Dendritic cell treated with granulocyte-macrophage colony-stimulating factor and Interleukin-4, amounts not matched to agents 40 ng/mL and 50 ng/mL, for 4 days (primary cell): Measurements from ENCODE around the gene PSMD13.
"Not testable (repeated sequence)": the region's sequence is repeated elsewhere in the genome, so short reads cannot be mapped to it uniquely, and the experiment has no call there.

Experiments used
- H3K27ac Mint-ChIP-seq: one replicate; pipeline ENCODE4 v1.8.0; 2022; ENCODE audit warnings: mild to moderate bottlenecking, mixed read lengths
- H3K27me3 Mint-ChIP-seq: one replicate; pipeline ENCODE4 v1.8.0; 2022; ENCODE audit warnings: mild to moderate bottlenecking, mixed read lengths
- H3K36me3 Mint-ChIP-seq: one replicate; pipeline ENCODE4 v1.8.0; 2022; ENCODE audit warnings: low read depth, mixed read lengths
- H3K4me1 Mint-ChIP-seq: one replicate; pipeline ENCODE4 v1.8.0; 2022; ENCODE audit warnings: low read depth, mixed read lengths
- H3K4me3 Mint-ChIP-seq: one replicate; pipeline ENCODE4 v1.8.0; 2022; ENCODE audit warnings: mild to moderate bottlenecking, moderate library complexity, mixed read lengths
- H3K9me3 Mint-ChIP-seq: one replicate; pipeline ENCODE4 v1.8.0; 2022; ENCODE audit warnings: mixed read lengths
- intact Hi-C: fragments of 100-400 bp; cut with micrococcal nuclease; formaldehyde crosslinking; loops from one replicate; pipeline ENCODE4 v1.15.0; 2022

Gene PSMD13

DNA sequence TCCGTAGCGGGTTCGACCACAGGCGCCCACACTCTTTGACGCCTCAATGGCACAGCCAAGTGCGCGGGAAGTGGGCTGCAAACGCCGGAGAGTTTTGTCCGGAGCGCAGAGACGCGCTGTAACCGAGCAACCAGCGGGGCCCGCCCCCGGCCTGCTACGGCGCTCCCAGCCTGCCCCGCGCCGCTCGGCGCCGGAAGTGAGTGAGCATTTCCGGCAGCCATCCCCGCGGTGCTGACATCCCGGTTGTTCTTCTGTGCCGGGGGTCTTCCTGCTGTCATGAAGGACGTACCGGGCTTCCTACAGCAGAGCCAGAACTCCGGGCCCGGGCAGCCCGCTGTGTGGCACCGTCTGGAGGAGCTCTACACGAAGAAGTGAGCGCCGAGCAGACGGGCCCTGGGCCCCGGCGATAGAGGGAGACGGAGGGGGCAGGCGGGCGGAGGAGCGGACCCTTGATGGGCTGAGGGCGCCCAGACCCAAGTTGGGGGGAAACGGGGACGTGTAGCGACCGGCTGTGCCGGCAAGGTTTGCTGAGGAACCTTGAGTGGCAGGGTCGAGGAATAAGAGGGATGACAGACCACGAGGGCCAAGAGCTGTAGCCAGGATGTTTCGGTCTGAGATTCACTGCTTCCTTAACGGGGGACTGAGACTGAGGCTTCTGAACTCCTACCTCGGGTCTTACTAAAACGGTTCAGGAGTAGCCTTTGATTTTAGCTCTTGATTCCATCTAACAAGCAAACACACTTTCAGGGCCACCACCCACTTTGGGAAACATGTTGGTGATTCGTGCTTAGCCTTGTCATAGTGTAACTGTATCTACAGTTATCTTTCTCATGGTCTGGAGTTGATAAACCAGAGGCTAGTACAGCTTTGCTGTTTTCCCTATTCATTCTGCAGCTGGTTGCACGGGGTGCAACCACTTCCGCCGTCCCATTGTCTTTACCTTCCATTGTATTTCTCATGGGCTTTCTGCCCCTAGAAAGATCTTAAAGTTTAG, at the start of gene PSMD13:
TSS of gene PSMD13 (plus strand) at position 203 of the 994 bp plus-strand sequence. CDS start at position 277, 74 bp downstream.
- intact Hi-C loops: loop anchor here (1.0 kb wide), 2 partner anchors 29 to 31 kb away; no protein-coding TSS in a partner anchor
- Mint-ChIP-seq H3K9me3 (no peaks in the 10 kb centered on the region), H3K4me1 (peaks cover 27% of the 10 kb centered on the region), H3K27me3 (no peaks in the 10 kb centered on the region), H3K36me3 (peaks cover 56% of the 10 kb centered on the region), H3K4me3 (peak within 1 kb of the TSS; percentile 95), H3K27ac (peak within 1 kb of the TSS; percentile 96)

DNA sequence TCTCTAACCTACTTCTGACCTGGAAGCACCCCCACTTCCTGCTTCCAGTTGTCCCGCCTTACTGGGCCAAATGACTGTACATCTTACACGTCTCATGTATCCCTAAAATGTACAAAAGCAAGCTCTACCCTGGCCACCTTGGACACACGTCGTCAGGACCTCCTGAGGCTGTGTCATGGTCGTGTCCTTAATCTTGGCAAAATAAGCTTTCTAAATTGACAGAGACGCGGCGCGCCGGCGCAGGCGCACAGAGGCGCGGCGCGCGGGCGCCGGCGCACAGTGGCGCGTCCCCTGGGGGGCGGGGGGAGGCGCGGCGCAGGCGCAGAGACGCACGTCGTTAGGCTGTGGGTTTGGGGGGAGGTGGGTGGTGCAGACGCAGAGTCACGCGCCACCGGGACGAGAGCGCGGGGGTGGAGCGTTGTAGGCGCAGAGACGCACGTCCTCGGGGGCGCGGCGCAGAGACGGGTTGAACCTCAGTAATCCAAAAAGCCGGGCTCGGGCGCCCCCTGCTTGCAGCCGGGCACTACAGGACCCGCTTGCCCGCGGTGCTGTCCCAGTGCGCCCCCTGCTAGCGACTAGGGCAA, 47.5 kb upstream of the PSMD13 start:
- H3K9me3 Mint-ChIP-seq, H3K4me3 Mint-ChIP-seq, H3K4me1 Mint-ChIP-seq, H3K27me3 Mint-ChIP-seq, H3K27ac Mint-ChIP-seq, intact Hi-C loops, H3K36me3 Mint-ChIP-seq: not testable (repeated sequence)

DNA sequence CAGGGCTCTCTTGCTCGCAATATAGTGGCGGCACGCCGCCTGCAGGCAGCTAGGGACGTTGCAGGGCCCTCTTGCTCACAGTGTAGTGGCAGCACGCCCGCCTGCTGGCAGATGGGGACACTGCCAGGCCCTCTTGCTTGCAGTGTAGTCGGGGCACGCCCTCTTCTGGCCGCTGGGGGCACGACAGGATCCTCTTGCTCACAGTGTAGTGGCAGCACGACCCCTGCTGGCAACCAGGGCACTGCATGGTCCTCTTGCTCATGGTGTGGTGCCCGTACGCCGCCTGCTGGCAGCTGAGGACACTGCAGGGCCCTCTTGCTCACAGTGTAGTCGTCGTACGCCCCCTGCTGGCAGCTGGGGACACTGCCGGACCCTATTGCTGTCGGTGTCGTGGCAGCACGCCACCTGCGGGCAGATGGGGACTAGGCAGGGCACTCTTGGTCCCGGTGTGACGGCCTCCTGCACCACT, 46.9 kb upstream of the PSMD13 start:
- H3K9me3 Mint-ChIP-seq, intact Hi-C loops, H3K4me3 Mint-ChIP-seq, H3K36me3 Mint-ChIP-seq, H3K4me1 Mint-ChIP-seq, H3K27ac Mint-ChIP-seq: not testable (repeated sequence)
- H3K27me3 Mint-ChIP-seq: peaks cover 11% of the 10 kb centered on the region

DNA sequence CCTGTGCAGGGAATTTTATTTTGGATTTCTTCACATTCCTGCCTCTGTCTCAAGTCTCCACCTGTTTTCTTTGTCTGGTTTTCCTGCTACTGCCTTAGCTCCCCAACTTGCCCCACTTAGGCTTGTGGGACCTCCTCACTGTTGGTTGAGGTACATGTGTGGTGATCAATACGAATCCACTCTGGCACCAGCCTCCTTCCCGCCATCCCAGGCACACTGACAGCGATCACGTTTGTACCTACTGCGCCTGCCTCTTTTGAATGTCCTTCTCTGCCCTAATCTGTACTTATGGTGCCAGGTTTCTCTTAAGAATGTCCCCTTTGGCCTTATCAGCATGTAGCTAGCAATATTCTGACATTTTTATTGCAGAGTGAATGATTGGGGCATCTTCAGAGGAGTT, 46.2 kb upstream of the PSMD13 start:
- H3K4me3 Mint-ChIP-seq, intact Hi-C loops, H3K4me1 Mint-ChIP-seq: not testable (repeated sequence)

DNA sequence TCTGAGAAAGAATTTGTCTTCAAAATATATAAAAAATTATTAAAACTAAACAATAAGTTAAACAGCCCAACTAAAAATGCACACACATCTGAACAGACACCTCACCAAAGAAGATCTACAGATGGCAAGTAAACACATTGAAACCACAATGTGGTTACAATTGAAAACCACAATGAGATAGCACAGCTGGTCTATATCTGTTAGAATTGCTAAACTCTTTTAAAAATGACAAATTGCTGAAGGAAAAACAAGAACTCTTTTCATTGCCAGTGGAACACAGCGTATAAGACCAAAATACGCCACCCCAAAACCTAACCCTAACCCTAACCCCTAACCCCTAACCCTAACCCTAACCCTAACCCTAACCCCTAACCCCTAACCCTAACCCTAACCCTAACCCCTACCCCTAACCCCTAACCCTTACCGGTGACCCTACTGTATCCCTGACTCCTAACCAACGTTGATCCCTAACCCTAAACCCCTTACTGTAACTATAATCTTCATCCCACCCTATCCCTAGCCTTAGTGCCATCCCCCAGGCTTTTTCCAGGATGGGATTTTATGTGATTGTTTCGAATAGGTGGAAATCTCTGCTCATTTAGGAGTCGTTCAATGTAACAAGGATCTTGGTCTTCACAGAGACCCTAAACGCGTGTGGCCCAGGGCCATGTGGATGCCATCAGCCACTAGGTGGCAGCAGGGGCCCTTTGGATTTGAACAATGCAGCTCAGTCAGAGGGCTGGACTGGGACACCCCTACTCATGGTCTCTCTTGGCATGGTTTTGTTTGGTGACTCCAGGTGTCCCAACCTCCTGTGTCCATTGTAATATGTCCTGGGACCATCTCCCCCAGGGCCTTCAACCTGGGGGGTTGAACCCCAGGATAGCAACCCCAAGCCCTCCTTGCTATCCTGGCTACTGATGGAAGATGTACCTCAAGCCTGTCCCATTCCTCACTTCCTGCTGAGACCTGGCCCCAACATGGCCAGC, 45.0 kb upstream of the PSMD13 start:
- not testable (repeated sequence) for H3K4me3 Mint-ChIP-seq

More for the DNA sequence above, 46.2 kb upstream of the PSMD13 start:
- not testable (repeated sequence) for H3K9me3 Mint-ChIP-seq, H3K36me3 Mint-ChIP-seq, H3K27ac Mint-ChIP-seq
- H3K27me3 Mint-ChIP-seq: peaks cover 11% of the 10 kb centered on the region

DNA sequence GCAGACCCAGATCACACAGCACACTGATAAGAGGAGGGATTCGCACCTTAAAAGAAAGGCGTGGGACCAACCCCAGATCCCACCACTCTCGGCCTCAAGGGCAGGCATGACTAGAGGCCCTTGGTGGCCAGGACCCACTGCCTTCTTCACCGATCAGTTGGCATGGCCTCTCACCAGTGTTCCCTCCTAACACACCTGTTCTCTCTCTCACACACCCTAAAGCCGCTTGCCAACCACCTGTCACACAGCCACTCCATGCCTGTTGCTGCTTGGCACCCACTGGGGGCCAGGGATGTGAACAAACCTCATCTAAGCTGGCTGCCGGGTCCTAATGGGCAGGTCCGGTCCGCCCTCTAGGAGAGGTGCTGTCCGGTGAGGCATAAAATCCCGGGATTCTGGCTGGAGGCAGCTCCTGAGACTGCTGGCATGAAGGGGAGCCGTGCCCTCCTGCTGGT, 44.1 kb upstream of the PSMD13 start, which contains the start of gene SCGB1C1:
TSS of gene SCGB1C1 (plus strand) at position 405 of the 455 bp plus-strand sequence. CDS start at position 427, 22 bp downstream.
- intact Hi-C loops, H3K36me3 Mint-ChIP-seq, H3K4me1 Mint-ChIP-seq, H3K27ac Mint-ChIP-seq, H3K9me3 Mint-ChIP-seq, H3K4me3 Mint-ChIP-seq: not testable (repeated sequence)
- H3K27me3 Mint-ChIP-seq: peaks cover 17% of the 10 kb centered on the region

More for the DNA sequence above, 45.0 kb upstream of the PSMD13 start:
- intact Hi-C loops, H3K27ac Mint-ChIP-seq, H3K4me1 Mint-ChIP-seq, H3K9me3 Mint-ChIP-seq, H3K36me3 Mint-ChIP-seq: not testable (repeated sequence)
- H3K27me3 Mint-ChIP-seq: peaks cover 14% of the 10 kb centered on the region

DNA sequence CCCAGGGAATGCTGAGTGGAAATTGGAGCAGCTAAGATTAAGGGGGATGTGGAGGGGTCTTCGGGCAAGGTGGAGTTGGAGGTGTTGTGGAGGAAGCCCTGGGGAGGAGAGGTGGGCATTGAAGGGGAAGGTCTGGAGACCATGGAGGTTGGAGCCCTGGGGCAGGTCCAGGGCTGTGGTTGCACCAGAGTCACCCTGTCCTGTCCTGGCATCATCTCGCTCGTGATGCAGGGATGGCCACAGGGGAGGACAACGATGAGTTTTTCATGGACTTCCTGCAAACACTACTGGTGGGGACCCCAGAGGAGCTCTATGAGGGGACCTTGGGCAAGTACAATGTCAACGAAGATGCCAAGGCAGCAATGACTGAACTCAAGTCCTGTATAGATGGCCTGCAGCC, 43.3 kb upstream of the PSMD13 start:
- H3K36me3 Mint-ChIP-seq, H3K4me3 Mint-ChIP-seq, H3K9me3 Mint-ChIP-seq, H3K4me1 Mint-ChIP-seq, H3K27ac Mint-ChIP-seq, intact Hi-C loops: not testable (repeated sequence)
- H3K27me3 Mint-ChIP-seq: peaks cover 22% of the 10 kb centered on the region

DNA sequence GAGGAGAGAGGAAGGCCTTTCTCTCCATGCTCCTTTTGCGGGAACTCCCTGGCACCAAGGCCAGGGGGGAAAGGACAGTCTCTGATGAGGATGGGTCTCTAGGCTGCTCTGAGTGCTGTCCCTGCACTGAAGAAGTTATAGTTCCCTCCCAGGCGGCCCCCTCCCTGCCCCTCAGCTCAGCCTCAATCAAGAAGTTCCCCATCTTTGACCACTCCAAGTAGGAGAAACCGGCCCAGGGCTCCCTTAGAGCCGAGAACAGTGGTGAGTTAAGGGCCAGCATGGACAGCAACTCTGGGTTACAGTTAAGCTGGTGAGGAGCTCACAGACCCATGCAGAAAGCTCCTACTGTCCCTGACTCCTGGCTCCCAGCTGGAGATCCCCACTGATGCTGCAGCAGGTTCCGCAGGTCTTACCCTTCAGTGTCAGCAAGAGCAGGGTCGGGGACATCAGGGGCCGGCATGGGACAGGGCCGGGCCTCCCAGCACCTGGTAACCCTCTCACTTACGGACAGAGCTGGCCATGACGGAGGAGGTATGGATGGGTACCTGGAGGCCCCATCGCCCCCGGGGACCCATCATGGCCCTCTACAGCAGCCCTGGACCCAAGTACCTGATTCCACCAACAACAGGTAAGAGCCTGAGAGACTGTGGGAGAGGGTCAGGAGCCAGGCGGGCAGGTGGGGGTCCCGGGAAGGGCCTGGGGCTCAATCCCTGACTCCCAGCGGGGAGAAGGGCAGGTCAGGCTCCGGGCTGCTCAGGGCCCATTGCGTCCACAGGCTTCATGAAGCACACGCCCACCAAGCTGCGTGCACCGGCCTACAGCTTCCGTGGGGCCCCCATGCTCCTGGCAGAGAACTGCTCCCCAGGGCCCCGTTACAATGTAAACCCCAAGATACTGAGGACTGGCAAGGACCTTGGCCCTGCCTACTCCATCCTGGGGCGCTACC, 39.7 kb upstream of the PSMD13 start:
- Mint-ChIP-seq H3K27ac (no peak overlapping the region), H3K36me3 (peaks cover 15% of the 10 kb centered on the region), H3K4me1 (peaks cover 13% of the 10 kb centered on the region), H3K9me3 (no peaks in the 10 kb centered on the region), H3K27me3 (peaks cover 21% of the 10 kb centered on the region), H3K4me3 (no peak overlapping the region)
- intact Hi-C loops: no loop called here

DNA sequence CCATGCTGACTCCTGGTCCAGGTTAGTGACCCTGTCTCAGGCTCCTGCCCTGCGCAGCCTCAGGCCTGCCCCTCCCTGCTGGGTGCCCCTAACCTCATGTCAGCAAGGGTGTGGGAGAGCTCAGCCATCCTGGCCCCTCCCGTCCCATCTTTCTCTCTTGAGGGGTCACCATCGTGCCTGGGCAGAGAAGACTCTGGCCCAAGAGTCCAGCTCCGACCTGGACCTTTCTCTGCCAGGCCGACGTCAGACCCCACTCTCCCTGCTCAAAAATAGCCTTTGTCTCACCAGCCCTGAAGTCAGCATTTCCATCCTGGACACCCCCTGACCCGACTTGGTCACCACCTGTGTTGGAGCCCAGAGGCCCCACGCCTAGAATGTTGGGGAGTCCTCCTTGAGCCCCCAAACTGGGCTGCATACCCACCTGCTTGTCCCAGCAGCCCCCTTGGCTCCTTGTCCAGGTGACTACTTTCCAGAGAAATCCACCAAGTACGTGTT, 39.0 kb upstream of the PSMD13 start:
- intact Hi-C loops: no loop called here
- H3K27me3 Mint-ChIP-seq: peaks cover 21% of the 10 kb centered on the region
- no peaks in the 10 kb centered on the region for H3K9me3 Mint-ChIP-seq

DNA sequence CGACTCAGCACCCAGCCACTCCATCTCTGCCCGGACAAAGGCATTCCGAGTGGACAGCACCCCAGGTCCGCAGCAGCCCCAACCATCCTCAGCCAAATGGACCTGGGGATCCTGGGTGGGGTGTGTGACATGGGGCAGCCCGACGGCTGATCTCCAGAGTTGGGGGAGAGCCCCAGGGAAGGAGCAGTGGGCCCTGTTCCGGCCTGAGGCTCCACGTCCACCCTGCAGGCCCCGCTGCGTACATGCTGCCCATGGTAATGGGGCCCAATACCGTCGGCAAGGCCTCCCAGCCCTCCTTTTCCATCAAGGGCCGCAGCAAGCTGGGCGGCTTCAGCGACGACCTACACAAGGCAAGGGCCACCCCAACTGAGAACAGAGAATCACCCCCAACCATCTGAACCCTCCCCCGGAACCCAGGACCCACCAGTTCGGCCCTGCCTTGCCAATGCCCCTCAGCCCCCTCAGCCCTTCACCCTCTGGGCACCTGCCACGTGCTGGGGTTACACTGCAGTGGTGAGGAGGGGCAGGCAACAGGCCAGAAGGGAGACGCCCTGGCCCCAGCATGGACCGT, 38.5 kb upstream of the PSMD13 start:
- no peaks in the 10 kb centered on the region for H3K9me3 Mint-ChIP-seq
- no peak overlapping the region for H3K27ac Mint-ChIP-seq
- H3K36me3 Mint-ChIP-seq: peaks cover 21% of the 10 kb centered on the region
- intact Hi-C loops: no loop called here
- H3K27me3 Mint-ChIP-seq: peaks cover 21% of the 10 kb centered on the region
- no peak overlapping the region for H3K4me3 Mint-ChIP-seq
- peaks cover 22% of the 10 kb centered on the region for H3K4me1 Mint-ChIP-seq

More for the DNA sequence above, 39.0 kb upstream of the PSMD13 start:
- Mint-ChIP-seq H3K4me3 (no peak overlapping the region), H3K4me1 (peaks cover 17% of the 10 kb centered on the region), H3K27ac (no peak overlapping the region), H3K36me3 (peaks cover 16% of the 10 kb centered on the region)

DNA sequence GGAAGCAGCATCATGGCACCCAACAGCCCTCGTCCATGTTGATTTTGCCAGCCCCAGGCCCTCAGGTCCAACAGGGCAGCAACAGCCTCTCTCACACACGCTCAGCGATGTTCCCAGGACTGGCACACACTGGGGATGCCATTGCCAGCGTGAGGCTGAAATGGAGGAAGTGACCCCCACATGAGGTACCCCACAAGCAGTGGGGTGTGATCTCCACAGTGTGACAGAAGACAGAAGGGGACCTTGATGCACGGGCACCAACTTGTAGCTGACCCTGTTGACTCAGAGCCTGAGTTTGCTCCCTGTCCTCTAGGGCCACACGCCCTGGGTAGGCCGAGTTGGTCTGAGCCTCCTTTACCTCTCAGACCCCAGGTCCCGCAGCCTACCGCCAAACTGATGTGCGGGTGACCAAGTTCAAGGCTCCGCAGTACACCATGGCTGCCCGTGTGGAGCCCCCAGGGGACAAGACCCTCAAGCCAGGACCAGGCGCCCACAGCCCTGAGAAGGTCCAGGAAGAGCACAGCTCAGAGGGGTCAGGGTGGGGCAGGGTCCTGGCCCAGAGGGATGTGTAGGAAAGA, 37.7 kb upstream of the PSMD13 start:
- H3K36me3 Mint-ChIP-seq: peaks cover 29% of the 10 kb centered on the region
- H3K27ac Mint-ChIP-seq: no peak overlapping the region
- peaks cover 30% of the 10 kb centered on the region for H3K4me1 Mint-ChIP-seq
- peaks cover 13% of the 10 kb centered on the region for H3K27me3 Mint-ChIP-seq
- no peaks in the 10 kb centered on the region for H3K9me3 Mint-ChIP-seq
- intact Hi-C loops: no loop called here
- H3K4me3 Mint-ChIP-seq: no peak overlapping the region

DNA sequence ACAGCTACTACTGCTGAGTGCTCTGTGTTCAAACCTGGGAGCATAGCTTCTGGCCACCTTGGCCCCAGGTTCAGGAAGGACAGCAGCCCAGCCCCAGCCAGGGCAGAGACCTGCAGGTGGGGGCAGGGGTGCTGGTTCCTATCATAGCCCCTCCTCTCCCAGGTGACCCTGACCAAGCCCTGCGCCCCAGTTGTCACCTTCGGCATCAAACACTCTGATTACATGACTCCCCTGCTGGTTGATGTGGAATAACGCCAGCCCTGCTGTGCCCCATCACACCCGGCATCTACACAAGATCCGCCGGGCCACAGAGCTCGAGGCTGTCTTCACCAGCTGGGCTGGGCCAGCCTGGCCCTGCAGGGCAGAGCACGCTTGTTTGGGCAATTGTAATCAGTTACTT, 37.0 kb upstream of the PSMD13 start:
- intact Hi-C loops: loop anchor here (5.0 to 10.0 kb wide), 2 partner anchors 158 to 305 kb away; partner anchors contain the start of gene RNH1

More for the DNA sequence above, 37.0 kb upstream of the PSMD13 start:
- no peak overlapping the region for H3K4me3 Mint-ChIP-seq
- no peaks in the 10 kb centered on the region for H3K9me3 Mint-ChIP-seq
- H3K4me1 Mint-ChIP-seq: peaks cover 37% of the 10 kb centered on the region
- H3K27ac Mint-ChIP-seq: no peak overlapping the region
- H3K36me3 Mint-ChIP-seq: peaks cover 36% of the 10 kb centered on the region
- peaks cover 11% of the 10 kb centered on the region for H3K27me3 Mint-ChIP-seq
